Middle frontal gyrus (tissue), 1 donor: ENCODE measurements around the gene PRAMEF4.
"Not testable (repeated sequence)": the region's sequence is repeated elsewhere in the genome, so short reads cannot be mapped to it uniquely, and the experiment has no call there.

Source experiments
- DNase-seq: peaks from one replicate; pipeline ENCODE4 v3.0.0-alpha.2; 2015; ENCODE audit warnings: low spot score; ENCODE audit errors: extremely low spot score

Gene PRAMEF4

DNA sequence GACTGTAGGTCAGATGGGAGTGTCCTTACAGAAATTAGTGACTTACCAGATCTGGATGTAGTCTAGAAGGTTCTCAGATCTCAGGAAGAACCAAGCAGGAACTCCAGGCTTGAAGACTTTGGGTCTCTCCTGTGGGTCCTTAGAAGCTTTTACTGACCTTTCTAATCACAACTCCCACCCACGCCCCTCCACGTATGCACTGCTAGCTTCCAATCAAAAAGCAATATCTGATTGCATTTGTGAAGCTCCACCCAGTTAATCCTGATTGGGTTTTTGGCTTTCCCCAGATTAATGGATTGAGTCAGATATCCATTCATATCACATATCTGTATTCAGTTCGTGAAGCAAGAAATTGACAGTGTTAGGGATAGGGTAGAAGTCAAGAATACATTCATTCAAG, at the start of gene PRAMEF4:
Gene PRAMEF4, minus strand, starts transcription at position 101 of the 400 bp plus-strand sequence. CDS start 2,807 bp downstream, outside the sequence.
- not testable (repeated sequence) for DNase-seq

GRCh38 chr1:12924368-12924767, 38.4 kb upstream of the PRAMEF4 start:
- DNase-seq: not testable (repeated sequence)

GRCh38 chr1:12921749-12922148, 35.7 kb upstream of the PRAMEF4 start:
- not testable (repeated sequence) for DNase-seq

GRCh38 chr1:12916310-12916709, 30.3 kb upstream of the PRAMEF4 start, which contains the start of gene PRAMEF7:
Gene PRAMEF7 (plus strand): TSS chr1:12916610. CDS start chr1:12917693, 1,083 bp downstream.
- DNase-seq: not testable (repeated sequence)

DNA sequence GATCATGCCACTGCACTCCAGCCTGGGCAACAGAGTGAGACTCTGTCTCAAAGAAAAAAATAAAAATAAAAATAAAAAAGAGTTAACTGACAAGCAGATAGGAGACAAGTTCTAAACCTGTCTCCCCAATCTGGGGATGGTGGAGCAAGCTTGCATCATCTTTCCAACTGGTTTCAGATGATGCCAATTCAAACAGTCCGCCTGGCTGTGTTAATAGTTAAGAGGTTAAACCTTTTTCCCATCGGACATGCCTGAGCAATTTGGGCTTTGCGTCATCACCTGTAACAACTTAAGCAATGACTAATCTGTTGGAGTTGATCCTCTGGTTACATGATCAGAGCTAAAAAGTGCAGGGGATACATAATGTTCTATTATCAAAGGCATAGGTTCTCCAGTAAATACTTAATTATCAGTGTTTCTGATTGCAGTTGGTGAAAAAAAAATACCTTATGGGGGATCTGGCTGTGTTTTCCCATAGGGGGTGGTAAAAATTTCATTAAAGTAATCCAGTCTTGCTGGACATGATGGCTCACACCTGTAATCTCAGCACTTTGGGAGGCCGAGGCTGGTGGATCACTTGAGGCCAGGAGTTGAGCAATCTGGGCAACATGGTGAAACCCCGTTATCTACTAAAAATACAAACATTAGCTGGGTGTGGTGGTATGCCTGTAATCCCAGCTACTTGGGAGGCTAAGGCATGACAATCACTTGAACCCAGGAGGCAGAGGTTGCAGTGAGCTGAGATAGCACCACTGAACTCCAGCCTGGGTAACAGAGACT, 18.0 kb upstream of the PRAMEF4 start:
- not testable (repeated sequence) for DNase-seq

DNA sequence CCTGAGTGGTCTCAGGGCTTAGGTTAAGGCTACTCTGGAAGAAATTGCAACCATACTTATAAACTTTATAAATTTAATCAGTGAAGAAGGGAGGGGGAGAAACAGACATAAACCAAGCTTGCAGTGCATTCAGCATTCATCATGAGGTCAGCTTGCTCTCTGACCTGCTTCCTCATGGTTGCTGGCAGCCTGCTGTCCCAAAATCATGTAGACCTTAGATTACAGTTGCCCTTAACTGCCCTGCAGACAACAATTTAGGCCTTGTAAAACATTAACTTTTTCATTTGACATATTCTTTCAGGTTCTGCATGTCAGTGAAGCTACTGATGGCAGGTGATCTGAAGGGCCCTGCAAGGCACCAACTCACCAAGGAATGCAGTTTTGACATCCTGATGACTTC, 13.2 kb upstream of the PRAMEF4 start:
- DNase-seq: not testable (repeated sequence)

GRCh38 chr1:12898170-12898569, 12.2 kb upstream of the PRAMEF4 start, which contains the start of gene PRAMEF10:
Gene PRAMEF10 (minus strand): TSS chr1:12898270. CDS start chr1:12895847, 2,423 bp downstream.
- not testable (repeated sequence) for DNase-seq

DNA sequence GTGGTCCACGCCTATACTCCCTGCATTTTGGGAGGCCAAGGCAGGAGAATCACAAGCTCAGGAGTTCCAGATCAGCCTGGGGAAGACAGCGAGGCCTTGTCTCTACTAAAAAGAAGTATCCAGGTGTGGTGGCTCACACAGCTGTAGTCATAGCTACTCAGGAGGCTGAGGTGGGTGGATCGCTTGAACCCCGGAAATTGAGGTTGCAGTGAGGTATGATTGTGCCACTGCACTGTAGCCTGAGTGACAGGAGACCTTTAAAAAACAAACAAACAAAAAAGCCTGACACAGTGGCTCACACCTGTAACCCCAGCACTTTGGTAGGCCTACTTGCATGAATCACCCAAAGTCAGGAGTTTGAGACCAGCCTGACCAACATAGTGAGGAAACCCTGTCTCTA, 7.5 kb downstream of the PRAMEF4 start:
- DNase-seq: not testable (repeated sequence)

GRCh38 chr1:12863131-12863880, 22.7 kb downstream of the PRAMEF4 start:
- DNase-seq: not testable (repeated sequence)

- not testable (repeated sequence) for DNase-seq
Observed at GRCh38 chr1:12856786-12857185, 29.2 kb downstream of the PRAMEF4 start, which contains the start of gene PRAMEF2. Gene PRAMEF2 (plus strand): TSS chr1:12857086. CDS start chr1:12859010, 1,924 bp downstream.

- DNase-seq: no peak
Observed at GRCh38 chr1:12851779-12852178, 34.2 kb downstream of the PRAMEF4 start.

DNA sequence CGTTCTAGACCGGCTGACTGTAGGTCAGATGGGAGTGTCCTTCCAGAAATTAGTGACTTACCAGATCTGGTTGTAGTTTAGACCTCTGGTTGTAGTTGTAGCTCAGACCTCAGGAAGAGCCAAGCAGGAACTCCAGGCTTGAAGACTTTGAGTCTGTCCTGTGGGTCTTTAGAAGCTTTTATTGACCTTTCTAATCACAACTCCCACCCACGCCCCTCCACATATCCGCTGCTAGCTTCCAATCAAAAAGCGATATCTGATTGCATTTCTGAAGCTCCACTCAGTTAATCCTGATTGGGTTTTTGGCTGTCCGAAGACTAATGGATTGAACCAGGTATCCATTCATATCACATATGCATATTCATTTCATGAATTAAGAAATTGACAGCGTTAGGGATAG, 37.4 kb downstream of the PRAMEF4 start, which contains the start of gene HNRNPCL1:
Gene HNRNPCL1, minus strand, starts transcription at position 101 of the 400 bp plus-strand sequence. CDS start 431 bp downstream, outside the sequence.
- not testable (repeated sequence) for DNase-seq

DNA sequence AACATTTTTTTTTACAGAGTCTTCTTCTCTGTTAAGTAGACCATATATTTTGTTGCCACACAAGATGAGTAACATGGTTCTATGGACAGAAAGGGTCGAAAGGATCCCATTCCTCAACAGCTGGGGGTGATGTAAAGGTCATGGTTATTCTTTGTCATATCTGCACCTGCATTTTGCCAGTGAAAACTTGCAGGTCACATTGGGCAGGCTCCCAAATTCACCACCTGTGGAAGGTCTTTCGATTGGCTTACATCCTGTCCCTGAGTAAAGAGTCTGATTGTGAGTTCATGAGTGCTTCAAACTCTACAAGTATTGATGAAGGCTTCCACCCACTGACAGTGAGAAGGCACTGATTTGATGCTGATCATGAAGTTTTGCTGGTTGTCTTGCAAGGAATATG, 52.8 kb downstream of the PRAMEF4 start:
- not testable (repeated sequence) for DNase-seq

- not testable (repeated sequence) for DNase-seq
Observed at GRCh38 chr1:12831310-12831709, 54.7 kb downstream of the PRAMEF4 start, which contains the start of gene PRAMEF11. Gene PRAMEF11 (minus strand): TSS chr1:12831410. CDS start chr1:12828789, 2,621 bp downstream.
